ENCODE results near the gene ADM5.

DNA sequence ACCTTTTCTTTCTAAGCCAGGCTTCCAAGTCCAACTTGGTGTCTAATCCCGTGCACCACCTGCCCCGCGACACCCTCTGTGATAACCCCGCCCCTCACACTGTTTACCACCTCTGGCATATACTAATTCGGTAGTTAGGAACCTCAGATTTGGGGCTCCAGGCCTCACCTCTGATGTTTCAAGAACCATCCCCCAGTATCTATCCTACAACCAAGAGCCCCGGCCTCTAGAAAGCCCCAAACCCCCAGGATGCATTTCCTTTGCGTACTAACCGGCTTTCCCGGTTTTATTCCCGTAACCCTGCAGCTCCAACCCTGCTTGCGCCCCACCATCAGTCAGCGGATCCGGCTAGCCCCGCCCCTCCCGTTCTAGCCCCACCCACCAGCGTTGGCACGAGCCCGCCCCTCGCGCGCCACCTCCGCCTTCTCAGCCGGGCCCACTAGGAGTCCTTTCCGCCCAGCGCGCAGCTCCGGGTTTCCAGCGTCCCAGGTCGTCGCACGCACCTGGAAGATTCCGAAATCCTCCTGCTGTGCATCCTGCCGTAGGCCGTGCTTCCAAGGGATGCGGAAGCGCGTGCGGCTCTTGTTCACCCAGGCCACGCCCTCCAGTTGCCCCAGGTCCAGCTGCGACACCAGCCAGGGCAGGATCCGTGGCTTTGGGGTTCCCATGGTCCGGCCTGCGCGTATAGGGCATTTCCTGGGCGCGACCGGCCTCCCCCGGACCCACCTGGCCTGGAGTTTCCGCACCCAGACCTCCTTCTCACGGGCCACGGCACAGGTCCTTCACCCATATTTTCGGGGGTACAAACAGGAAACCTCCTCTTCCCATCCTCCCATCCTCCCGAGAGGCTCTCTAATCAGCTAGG, 25.0 kb upstream of the ADM5 start:
- TF ChIP-seq CTCF (IDR thresholded peaks at IDR 0.05) (peak in 4 of 6 experiments; percentile 28 to 42 (median 38)), POLR2A (IDR thresholded peaks at IDR 0.05) (peak in 1 of 2 donors; percentile 75)

Data from thyroid gland (tissue), 4 donors.